HL-60 (cell line): Measurements from ENCODE around the gene PHLPP1.

Experiments
- DNase-seq, 2 experiments: peaks; one replicate each; pipeline ENCODE4 v3.0.0-alpha.2; 2010 to 2020; ENCODE audit warnings: low read depth in 1 of 2, low spot score in 1 of 2
- H3K27ac ChIP-seq: fragments of 250-450 bp; sonication (Bioruptor Pico); replicated peaks from 2 replicates; pipeline ENCODE4 v1.5.1; 2020; ENCODE audit warnings: mild to moderate bottlenecking, moderate library complexity
- H3K27me3 ChIP-seq: fragments of 250-450 bp; sonication (Bioruptor Pico); 2 replicates; pipeline ENCODE4 v1.5.1; 2021; ENCODE audit warnings: mild to moderate bottlenecking, moderate library complexity; ENCODE audit not compliant: insufficient read depth, poor library complexity, severe bottlenecking
- H3K4me3 ChIP-seq: replicated peaks from 2 replicates; pipeline ENCODE4 v1.5.1; 2011; ENCODE audit warnings: mild to moderate bottlenecking, control low read depth, low read length; ENCODE audit not compliant: insufficient read depth
- CTCF ChIP-seq: IDR thresholded peaks from one replicate; pipeline ENCODE4 v1.5.1; 2011; ENCODE audit warnings: low read length, control low read depth, inconsistent platforms; ENCODE audit not compliant: insufficient read depth
- GABPA ChIP-seq: IDR thresholded peaks from 2 replicates; pipeline ENCODE4 v1.6.1; 2012; ENCODE audit warnings: low read depth
- POLR2AphosphoS5 ChIP-seq: IDR thresholded peaks from 2 replicates; pipeline ENCODE4 v1.6.1; 2012; ENCODE audit warnings: low read depth
- REST ChIP-seq: IDR thresholded peaks from 2 replicates; pipeline ENCODE4 v1.6.1; 2012; ENCODE audit warnings: low read depth; ENCODE audit not compliant: insufficient replicate concordance
- SPI1 ChIP-seq: IDR thresholded peaks from 2 replicates; pipeline ENCODE4 v1.6.1; 2012; ENCODE audit warnings: low read depth, mild to moderate bottlenecking, borderline replicate concordance

Gene PHLPP1

GRCh38 chr18:62959481-62959880, 244.1 kb downstream of the PHLPP1 start:
- Histone ChIP-seq H3K27me3 (no peaks in the 10 kb centered on the region), H3K4me3 (no peak overlapping the region), H3K27ac (no peak overlapping the region)
- TF ChIP-seq POLR2AphosphoS5, result no peak
- TF ChIP-seq GABPA, result no peak
- no peak for TF ChIP-seq REST
- TF ChIP-seq CTCF, result no peak
- TF ChIP-seq SPI1, result no peak
- no peak for DNase-seq

GRCh38 chr18:62963507-62963906, 248.2 kb downstream of the PHLPP1 start:
- DNase-seq, result no peak
- H3K27me3 ChIP-seq, result no peaks in the 10 kb centered on the region
- H3K27ac ChIP-seq, result no peak overlapping the region
- H3K4me3 ChIP-seq, result no peak overlapping the region
- TF ChIP-seq CTCF (no peak), REST (no peak), SPI1 (no peak), GABPA (no peak), POLR2AphosphoS5 (no peak)

GRCh38 chr18:62964432-62964831, 249.1 kb downstream of the PHLPP1 start:
- no peak for TF ChIP-seq REST
- TF ChIP-seq GABPA, result no peak
- TF ChIP-seq POLR2AphosphoS5, result no peak
- TF ChIP-seq CTCF, result no peak
- no peak for TF ChIP-seq SPI1
- Histone ChIP-seq H3K4me3 (no peak overlapping the region), H3K27me3 (no peaks in the 10 kb centered on the region), H3K27ac (no peak overlapping the region)
- no peak for DNase-seq
